H1 (cell line): Measurements from ENCODE around the gene NCOA6. TPM values are rescaled to one million over a fixed set of nuclear protein-coding genes. Genes with fewer than 3 reads are reported as not detected.

ENCODE experiments used
- CTCF ChIA-PET: fragments of 300-600 bp; sonication (Branson Sonifier 250); formaldehyde crosslinking; loops from one replicate; lab custom pipeline; 2021; ENCODE audit not compliant: partially characterized antibody; lab: Charles Lee
- POLR2A ChIA-PET: fragments of 300-600 bp; sonication (Branson Sonifier 250); formaldehyde crosslinking; loops from one replicate; lab custom pipeline; 2021; ENCODE audit warnings: inconsistent platforms; ENCODE audit not compliant: partially characterized antibody; lab: Charles Lee
- DNase-seq, 2 experiments: peaks; one replicate each; pipeline versions ENCODE4 v3.0.0 to v3.0.0-alpha.2; 2010 to 2022; ENCODE audit warnings: low spot score in 2 of 2, low read depth in 1 of 2, mixed read lengths in 1 of 2
- FAIRE-seq: peaks from 2 replicates; lab custom pipeline; 2011; peaks lifted over from hg19 to GRCh38; lab: Jason Lieb, UNC
- H2AFZ ChIP-seq: 2 replicates; pipeline ENCODE4 v1.8.1; 2012; ENCODE audit warnings: low read length, inconsistent platforms
- H2AK5ac ChIP-seq: 2 replicates; pipeline ENCODE4 v1.6.1; 2013; ENCODE audit warnings: low read depth, low read length
- H2BK120ac ChIP-seq: replicated peaks from 2 replicates; pipeline ENCODE3; 2013; ENCODE audit warnings: low read depth, low read length, inconsistent platforms
- H2BK12ac ChIP-seq: 2 replicates; pipeline ENCODE4 v1.6.1; 2013; ENCODE audit warnings: low read depth, low read length
- H2BK15ac ChIP-seq: 2 replicates; pipeline ENCODE4 v1.6.1; 2013; ENCODE audit warnings: low read length
- H2BK20ac ChIP-seq: 2 replicates; pipeline ENCODE4 v1.6.1; 2013; ENCODE audit warnings: low read length
- H2BK5ac ChIP-seq: 2 replicates; pipeline ENCODE4 v1.6.1; 2013; ENCODE audit warnings: low read depth, low read length
- H3K14ac ChIP-seq: 2 replicates; pipeline ENCODE4 v1.6.1; 2013; ENCODE audit warnings: inconsistent platforms; ENCODE audit not compliant: insufficient read length
- H3K18ac ChIP-seq: 2 replicates; pipeline ENCODE4 v1.6.1; 2013; ENCODE audit warnings: low read length; ENCODE audit errors: extremely low read depth
- H3K23ac ChIP-seq: 2 replicates; pipeline ENCODE4 v1.6.1; 2013; ENCODE audit warnings: inconsistent platforms; ENCODE audit not compliant: insufficient read length
- H3K23me2 ChIP-seq: 2 replicates; pipeline ENCODE4 v1.6.1; 2013; ENCODE audit warnings: low read depth, low read length
- H3K27ac ChIP-seq: 2 replicates; pipeline ENCODE4 v1.6.1; 2011; ENCODE audit warnings: low read depth, low read length, inconsistent platforms
- H3K27me3 ChIP-seq, 4 experiments: replicated peaks in 1 of 4; 1 replicate in 1 of 4; 2 replicates in 3 of 4; pipeline versions ENCODE4 v1.6.1 to v1.8.1; 2011 to 2013; ENCODE audit warnings: low read length in 3 of 4, mild to moderate bottlenecking in 3 of 4, inconsistent platforms in 2 of 4, mixed read lengths in 2 of 4, moderate library complexity in 1 of 4; ENCODE audit not compliant: control insufficient read depth in 3 of 4, insufficient read depth in 3 of 4; ENCODE audit errors: extremely low read depth in 1 of 4
- H3K36me3 ChIP-seq, 4 experiments: 2 replicates each; pipeline versions ENCODE4 v1.6.1 to v1.8.1; 2011 to 2013; ENCODE audit warnings: mild to moderate bottlenecking in 4 of 4, low read length in 3 of 4, moderate library complexity in 2 of 4, control low read depth in 1 of 4, inconsistent platforms in 1 of 4; ENCODE audit not compliant: insufficient read depth in 4 of 4, control insufficient read depth in 2 of 4
- H3K4ac ChIP-seq: replicated peaks from 2 replicates; pipeline ENCODE3; 2013; ENCODE audit warnings: low read length, low read depth, mixed read lengths, inconsistent platforms; ENCODE audit not compliant: insufficient read length
- H3K4me1 ChIP-seq, 4 experiments: replicated peaks in 1 of 4; 1 replicate in 1 of 4; 2 replicates in 3 of 4; pipeline versions ENCODE4 v1.6.1 to v1.8.1; 2011 to 2013; ENCODE audit warnings: low read length in 3 of 4, inconsistent platforms in 2 of 4, mixed read lengths in 1 of 4; ENCODE audit not compliant: insufficient read depth in 4 of 4, control insufficient read depth in 3 of 4
- H3K4me2 ChIP-seq, 2 experiments: 2 replicates each; pipeline versions ENCODE4 v1.6.1 to v1.8.1; 2011 to 2013; ENCODE audit warnings: low read depth in 2 of 2, low read length in 2 of 2, control low read depth in 1 of 2, inconsistent platforms in 1 of 2, mild to moderate bottlenecking in 1 of 2; ENCODE audit not compliant: insufficient read depth in 1 of 2
- H3K4me3 ChIP-seq, 4 experiments: fragments of 200-600, 300-600 bp in 1 of 4; sonication (generic), shearing (Covaris generic), sonication (Bioruptor Twin) in 1 of 4; 2 replicates each; pipeline versions ENCODE4 v1.5.1 to v1.8.1; 2011 to 2016; ENCODE audit warnings: low read length in 4 of 4, low read depth in 3 of 4, control low read depth in 2 of 4, inconsistent platforms in 2 of 4, mild to moderate bottlenecking in 2 of 4, mixed read lengths in 1 of 4, moderate library complexity in 1 of 4; ENCODE audit not compliant: insufficient read depth in 2 of 4; ENCODE audit errors: extremely low read depth in 1 of 4
- H3K56ac ChIP-seq: replicated peaks from 2 replicates; pipeline ENCODE3; 2013; ENCODE audit warnings: low read depth, mild to moderate bottlenecking, mixed read lengths, low read length, inconsistent platforms; ENCODE audit not compliant: insufficient read length
- H3K79me1 ChIP-seq: 2 replicates; pipeline ENCODE4 v1.6.1; 2013; ENCODE audit warnings: low read depth, low read length, control low read depth
- H3K79me2 ChIP-seq, 2 experiments: 2 replicates each; pipeline versions ENCODE4 v1.6.1 to v1.8.1; 2012 to 2013; ENCODE audit warnings: low read length in 2 of 2, mild to moderate bottlenecking in 2 of 2, inconsistent platforms in 1 of 2; ENCODE audit not compliant: insufficient read depth in 2 of 2, control insufficient read depth in 1 of 2
- H3K9ac ChIP-seq, 4 experiments: replicated peaks in 1 of 4; 1 replicate in 1 of 4; 2 replicates in 3 of 4; pipeline versions ENCODE4 v1.6.1 to v1.8.1; 2011 to 2013; ENCODE audit warnings: low read depth in 3 of 4, low read length in 3 of 4, control low read depth in 2 of 4, mild to moderate bottlenecking in 2 of 4, moderate library complexity in 2 of 4, inconsistent platforms in 1 of 4; ENCODE audit errors: extremely low read depth in 1 of 4
- H3K9me3 ChIP-seq, 2 experiments: 2 replicates each; pipeline versions ENCODE4 v1.6.1 to v1.8.1; 2012 to 2013; ENCODE audit warnings: mild to moderate bottlenecking in 2 of 2, moderate library complexity in 2 of 2, control low read depth in 1 of 2, inconsistent platforms in 1 of 2, low read depth in 1 of 2, low read length in 1 of 2, mixed read lengths in 1 of 2; ENCODE audit not compliant: insufficient read depth in 2 of 2
- H4K20me1 ChIP-seq, 2 experiments: replicated peaks in 1 of 2; 2 replicates each; pipeline versions ENCODE3 to v1.8.1; 2011 to 2013; ENCODE audit warnings: inconsistent platforms in 2 of 2, low read length in 2 of 2, mild to moderate bottlenecking in 1 of 2; ENCODE audit not compliant: insufficient read depth in 2 of 2, control insufficient read depth in 1 of 2
- H4K5ac ChIP-seq: 2 replicates; pipeline ENCODE4 v1.6.1; 2013; ENCODE audit warnings: low read length, low read depth, mixed read lengths, inconsistent platforms; ENCODE audit not compliant: insufficient read length
- H4K8ac ChIP-seq: 2 replicates; pipeline ENCODE4 v1.8.0; 2013; ENCODE audit warnings: mild to moderate bottlenecking, moderate library complexity, low read length, inconsistent platforms; ENCODE audit not compliant: insufficient read depth; ENCODE audit errors: extremely low read depth
- H4K91ac ChIP-seq: replicated peaks from 2 replicates; pipeline ENCODE3; 2013; ENCODE audit warnings: low read length, mixed read lengths, inconsistent platforms; ENCODE audit not compliant: insufficient read length
- CTBP2 ChIP-seq: IDR thresholded peaks from 2 replicates; pipeline ENCODE4 v1.7.0; 2011; ENCODE audit warnings: borderline replicate concordance, mild to moderate bottlenecking, moderate library complexity, mixed read lengths, low read length; ENCODE audit not compliant: insufficient read depth, insufficient read length
- SP2 ChIP-seq: IDR thresholded peaks from 2 replicates; pipeline ENCODE4 v1.6.1; 2012; ENCODE audit warnings: mild to moderate bottlenecking, low read length, inconsistent platforms
- WGBS, 2 experiments: shearing (Covaris generic) in 1 of 2; methylation state at CpG; one replicate each; pipeline versions ENCODE4 v1.1.6 to v1.1.7; 2013 to 2015; ENCODE audit warnings: low lambda C conversion rate in 2 of 2, mixed read lengths in 2 of 2, inconsistent platforms in 1 of 2, low coverage in 1 of 2, missing lambda C conversion rate in 1 of 2; ENCODE audit not compliant: insufficient replicate concordance in 2 of 2, insufficient coverage in 1 of 2, insufficient read length in 1 of 2; ENCODE audit errors: extremely low coverage in 1 of 2, missing lambda C conversion rate in 1 of 2; 5-methylcytosine and 5-hydroxymethylcytosine counted together
- polyA plus RNA-seq, 7 experiments: library from polyadenylated mRNA; depleted of rRNA in 3 of 7; stranded (reverse) in 5 of 7; unstranded in 2 of 7; fragments of >200 nt in 5 of 7; fragments of 200-250 nt in 2 of 7; gene quantifications; 1 replicate in 5 of 7; 2 replicates in 1 of 7; 4 replicates in 1 of 7; pipeline versions ENCODE4 v1.2.1 to v1.2.3, GENCODE V29; 2011 to 2013; ENCODE audit warnings: missing spikeins in 2 of 7, mixed read lengths in 2 of 7
- total RNA-seq: library from RNA; stranded (reverse); fragmentation: NEBNext Ultra II Directional; extraction: Animal tissue kit (Norgen Biotek cat#: 25700); gene quantifications from 2 replicates; pipeline ENCODE4 v1.2.1, GENCODE V29; 2021

The NCOA6 gene
- total and polyA plus RNA-seq, 2 of the 8 experiments (the other 6 are each of a cell fraction or from before 2014, with no cell fraction given) = 9.0 to 9.5 TPM

- Histone ChIP-seq H2BK12ac (no peak overlapping the region), H3K79me1 (no peaks in the 10 kb centered on the region), H3K27ac (no peak overlapping the region), H2AFZ (no peak overlapping the region), H3K23me2 (no peaks in the 10 kb centered on the region), H3K9me3 (no peaks in the 10 kb centered on the region), H3K9ac (no peak overlapping the region), H3K27me3 (no peaks in the 10 kb centered on the region), H2BK20ac (no peak overlapping the region), H4K91ac (no peak overlapping the region), H2BK120ac (no peak overlapping the region), H3K4me2 (no peak overlapping the region), H3K4me1 (no peaks in the 10 kb centered on the region), H2BK15ac (no peak overlapping the region), H3K18ac (no peak overlapping the region), H3K23ac (no peak overlapping the region), H3K56ac (no peak overlapping the region), H4K5ac (no peak overlapping the region), H3K4me3 (no peak overlapping the region), H2BK5ac (no peak overlapping the region), H3K4ac (no peak overlapping the region), H3K36me3 (no peaks in the 10 kb centered on the region), H3K14ac (no peak overlapping the region), H4K8ac (no peak overlapping the region), H2AK5ac (no peak overlapping the region), H3K79me2 (no peaks in the 10 kb centered on the region), H4K20me1 (no peaks in the 10 kb centered on the region)
- ChIA-PET POLR2A (no interaction called here), CTCF (interaction anchor here (1.6 kb wide), 1 partner anchor 16 kb away, joined by 4 read pairs; no protein-coding TSS in a partner anchor)
- 82% methylated on average over 3 of the region's 3 CpGs; no CpG with 5 or more reads in 1 of the 2 experiments for WGBS, 2 experiments
- no peak for FAIRE-seq
- no peak for TF ChIP-seq SP2
- no peak for TF ChIP-seq CTBP2
- no peak for DNase-seq
Observed at GRCh38 chr20:34691838-34692237, 133.6 kb downstream of the NCOA6 start.
